Stimulated activated CD4-positive, alpha-beta T cell treated with anti-CD3 and anti-CD28 coated beads, Interleukin-1b, Interleukin-23, amount 100 ng/mL, for 1 hour (primary cell): Measurements from ENCODE around the gene LGALS4.
"Not testable (repeated sequence)": the region's sequence is repeated elsewhere in the genome, so short reads cannot be mapped to it uniquely, and the experiment has no call there.

Experiments
- DNase-seq, 2 donors: peaks; one replicate each; pipeline ENCODE4 v3.0.0-alpha.2; 2020; ENCODE audit warnings: low read depth in 2 of 2

LGALS4 gene

DNA sequence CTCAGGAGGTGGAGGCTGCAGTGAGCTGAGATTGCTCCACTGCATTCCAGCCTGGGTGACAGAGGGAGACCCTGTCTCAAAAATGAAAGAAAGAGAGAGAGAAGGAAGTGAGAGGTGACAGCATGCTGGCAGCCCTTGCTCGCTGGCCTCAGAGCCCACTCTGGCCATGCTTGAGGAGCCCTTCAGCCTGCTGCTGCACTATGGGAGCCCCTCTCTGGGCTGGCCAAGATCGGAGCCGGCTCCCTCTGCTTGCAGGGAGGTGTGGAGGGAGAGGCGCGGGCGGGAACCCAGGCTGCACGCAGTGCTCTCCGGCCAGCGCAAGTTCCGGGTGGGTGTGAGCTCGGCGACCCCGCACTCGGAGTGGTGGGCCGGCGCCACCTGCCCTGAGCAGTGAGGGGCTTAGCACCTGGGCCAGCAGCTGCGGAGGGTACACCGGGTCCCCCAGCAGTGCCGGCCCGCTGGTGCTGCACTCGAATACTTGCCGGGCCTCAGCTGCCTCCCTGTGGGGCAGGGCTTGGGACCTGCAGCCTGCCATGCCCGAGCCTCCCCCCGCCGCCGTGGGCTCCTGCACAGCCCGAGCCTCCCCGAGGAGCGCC is 8.6 kb upstream of the LGALS4 start:
- not testable (repeated sequence) for DNase-seq

- DNase-seq = no peak
These were observed 6.6 kb upstream of the LGALS4 start for GRCh38 chr19:38819231-38819920.

- no peak for DNase-seq
These were observed 4.3 kb upstream of the LGALS4 start for GRCh38 chr19:38817081-38817480.

- no peak for DNase-seq
These were observed 3.5 kb upstream of the LGALS4 start for GRCh38 chr19:38816131-38816750.

DNA sequence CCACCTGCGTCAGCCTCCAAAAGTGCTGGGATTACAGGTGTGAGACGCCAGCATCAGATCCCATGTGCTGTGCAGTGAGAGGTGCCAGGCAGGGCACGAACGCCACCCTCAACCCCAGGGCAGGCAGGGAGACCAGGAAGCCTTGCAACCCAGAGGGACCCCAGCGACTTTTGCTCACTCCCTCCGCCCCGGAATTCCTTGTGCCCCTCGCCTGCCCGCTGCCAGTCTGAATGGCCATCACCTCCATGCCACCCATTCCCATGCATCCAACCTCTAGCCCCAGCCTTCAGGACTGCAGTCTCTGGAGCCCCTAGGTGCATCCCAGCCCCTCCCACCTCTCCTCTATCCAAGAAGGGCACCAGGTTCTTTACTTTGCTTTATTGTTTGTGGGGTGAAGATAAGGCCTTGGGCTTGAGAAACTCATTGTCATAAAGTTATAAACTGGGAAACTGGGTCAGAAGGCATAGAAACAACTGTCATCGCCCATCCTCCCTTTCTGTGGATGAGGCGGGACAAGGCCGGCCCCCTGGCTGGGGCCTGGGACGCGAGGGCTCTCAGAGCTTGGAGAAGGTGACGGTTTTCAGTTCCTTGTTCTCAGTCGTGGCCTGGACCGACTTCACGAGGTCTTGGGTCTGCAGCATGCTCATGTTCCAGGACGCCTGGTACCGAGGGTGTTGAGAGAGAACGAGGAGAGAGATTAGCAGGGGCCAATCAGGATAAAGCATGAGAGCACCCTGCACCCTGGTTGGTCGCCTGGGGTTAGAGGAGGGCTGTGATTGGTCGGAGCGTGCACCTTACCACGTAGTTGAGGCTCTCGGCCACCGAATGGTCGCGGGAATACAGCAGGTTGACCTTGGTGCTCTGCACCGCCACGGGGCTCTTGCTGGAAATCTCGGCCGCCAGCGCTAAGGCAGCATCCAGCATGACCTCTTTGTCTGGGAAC is 2.6 kb upstream of the LGALS4 start:
- no peak for DNase-seq

- not testable (repeated sequence) for DNase-seq
These were observed 1.2 kb upstream of the LGALS4 start for GRCh38 chr19:38813932-38814331.

- DNase-seq = no peak
These were observed 578 bp upstream of the LGALS4 start for GRCh38 chr19:38813323-38813722.

DNA sequence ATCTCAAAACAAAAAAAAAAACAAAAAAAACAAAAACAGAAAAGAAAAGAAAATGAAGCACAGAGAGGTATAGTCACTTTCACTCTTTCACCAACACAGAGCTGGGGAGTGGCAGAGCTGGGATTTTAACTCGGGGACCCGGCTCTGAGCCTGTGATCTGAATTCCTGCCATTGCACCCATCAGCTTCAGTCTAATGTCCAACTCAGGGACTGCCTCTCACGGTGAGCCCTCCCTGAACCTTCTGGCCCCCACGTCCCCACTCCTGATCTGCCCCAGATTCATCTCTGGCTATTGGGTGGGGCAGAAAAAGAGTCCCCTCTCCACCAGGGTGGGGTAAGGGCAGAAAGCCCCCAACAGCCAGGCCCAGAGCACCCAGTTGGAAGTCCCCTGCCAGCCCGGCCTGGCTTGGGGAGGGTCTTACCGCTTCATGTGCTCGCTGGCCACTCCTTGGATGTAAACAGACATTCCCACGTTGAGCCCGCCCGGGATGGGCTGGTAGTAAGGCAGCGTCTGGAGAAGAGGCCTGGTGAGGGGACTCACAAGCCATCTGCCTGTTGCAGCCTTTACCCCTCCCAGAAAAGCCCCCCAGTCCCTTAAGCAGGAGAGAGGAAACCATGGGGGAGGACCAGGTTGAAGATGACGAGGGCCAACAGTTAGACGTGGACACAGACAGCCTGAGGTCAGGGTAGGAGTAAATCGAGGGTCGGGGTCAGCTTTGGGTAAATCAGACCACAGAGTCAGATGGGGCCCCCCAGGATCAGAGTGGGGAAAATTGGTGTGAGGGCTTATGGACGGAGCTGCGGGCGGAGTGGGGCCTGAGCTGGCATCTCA is 520 bp downstream of the LGALS4 start:
- DNase-seq = no peak

- no peak for DNase-seq
These were observed 3.0 kb downstream of the LGALS4 start for GRCh38 chr19:38809592-38810252.

DNA sequence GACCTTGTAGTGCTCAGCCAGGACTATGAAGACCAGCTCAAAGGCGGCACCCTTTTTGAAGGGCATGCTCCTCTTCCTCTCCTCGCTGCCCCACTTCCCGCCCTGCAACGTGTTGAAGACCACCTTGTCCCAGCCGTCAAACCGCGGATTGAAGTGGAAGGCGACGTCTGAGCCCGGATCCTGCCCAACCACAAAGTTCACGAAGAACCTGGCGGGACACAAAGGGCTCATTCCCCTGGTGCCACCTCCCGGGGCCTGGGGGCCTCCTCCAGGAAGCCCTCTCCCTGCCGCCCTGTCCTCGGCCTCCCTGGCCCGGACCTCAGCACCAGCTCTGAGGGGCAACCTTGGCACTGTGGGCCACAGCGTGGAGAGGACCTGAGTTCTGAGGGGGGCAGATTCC is 4.0 kb downstream of the LGALS4 start:
- no peak for DNase-seq

GRCh38 chr19:38807374-38808098 is 5.2 kb downstream of the LGALS4 start:
- DNase-seq = not testable (repeated sequence)

DNA sequence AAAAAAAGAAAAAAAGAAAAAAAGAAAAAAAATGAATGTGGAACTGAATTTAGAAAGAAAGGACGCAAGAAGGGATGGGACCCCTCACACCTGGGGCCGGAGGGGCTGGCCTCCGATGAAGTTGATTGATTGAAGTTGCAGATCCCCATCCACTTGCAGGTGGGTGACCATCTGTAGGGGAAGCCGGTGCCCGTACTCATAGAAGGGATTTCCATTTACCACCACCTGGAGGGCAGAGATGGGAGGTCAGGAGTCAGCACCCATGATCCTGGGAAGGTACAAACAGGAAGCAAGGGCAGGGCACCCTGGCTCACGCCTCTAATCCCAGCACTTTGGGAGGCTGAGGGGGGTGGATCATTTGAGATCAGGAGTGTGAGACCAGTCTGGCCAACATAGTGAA is 6.4 kb downstream of the LGALS4 start:
- DNase-seq = no peak

DNA sequence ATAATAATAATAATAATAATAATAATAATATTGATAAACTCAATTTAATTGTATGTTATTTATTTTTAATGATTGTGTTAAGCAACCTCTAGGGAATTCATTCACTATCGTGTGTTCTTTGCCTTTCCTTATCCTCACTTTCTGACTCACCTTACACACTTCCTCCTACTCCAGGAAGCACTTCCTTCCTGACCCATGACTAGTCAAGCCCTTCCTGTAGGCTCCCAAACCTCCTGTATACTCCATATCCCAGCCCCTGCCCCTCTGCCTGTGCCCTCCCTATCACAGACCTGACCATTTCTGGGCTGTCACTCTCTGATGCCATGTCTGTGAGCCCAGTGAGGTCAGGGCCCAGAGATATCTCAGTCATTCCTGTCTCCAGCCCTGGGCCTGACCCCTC is 7.6 kb downstream of the LGALS4 start:
- DNase-seq = no peak

- no peak for DNase-seq
These were observed 9.2 kb downstream of the LGALS4 start for GRCh38 chr19:38803543-38803942.

- no peak for DNase-seq
These were observed 11.2 kb downstream of the LGALS4 start for GRCh38 chr19:38801359-38802095.

- DNase-seq = no peak
These were observed 12.0 kb downstream of the LGALS4 start for GRCh38 chr19:38800577-38801347.

DNA sequence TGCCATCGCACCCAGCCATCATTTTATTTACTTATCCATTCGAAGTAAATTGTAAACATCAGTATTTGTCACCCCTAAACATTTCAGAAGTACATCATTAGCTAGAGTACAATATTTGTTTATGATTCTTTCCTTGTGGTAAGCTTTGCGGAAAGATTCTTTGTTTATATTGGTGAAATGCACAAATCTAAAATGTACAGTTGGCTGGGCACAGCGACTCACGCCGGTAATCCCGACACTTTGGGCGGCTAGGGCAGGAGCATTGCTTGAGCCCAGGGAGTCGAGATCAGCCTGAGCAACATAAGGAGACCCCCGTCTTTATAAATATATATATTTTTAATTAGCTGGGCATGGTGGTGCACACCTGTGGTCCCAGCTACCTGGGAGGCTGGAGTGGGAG is 13.6 kb downstream of the LGALS4 start:
- no peak for DNase-seq

DNA sequence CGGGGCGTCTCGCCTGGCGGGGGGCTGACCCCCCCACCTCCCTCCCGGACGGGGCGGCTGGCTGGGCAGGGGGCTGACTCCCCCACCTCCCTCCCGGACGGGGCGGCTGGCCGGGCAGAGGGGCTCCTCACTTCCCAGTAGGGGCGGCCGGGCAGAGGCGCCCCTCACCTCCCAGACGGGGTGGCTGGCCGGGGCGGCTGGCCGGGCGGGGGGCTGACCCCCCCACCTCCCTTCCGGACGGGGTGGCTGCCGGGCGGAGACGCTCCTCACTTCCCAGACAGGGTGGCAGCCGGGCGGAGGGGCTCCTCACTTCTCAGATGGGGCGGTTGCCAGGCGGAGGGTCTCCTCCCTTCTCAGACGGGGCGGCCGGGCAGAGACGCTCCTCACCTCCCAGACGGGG is 15.0 kb downstream of the LGALS4 start:
- not testable (repeated sequence) for DNase-seq

DNA sequence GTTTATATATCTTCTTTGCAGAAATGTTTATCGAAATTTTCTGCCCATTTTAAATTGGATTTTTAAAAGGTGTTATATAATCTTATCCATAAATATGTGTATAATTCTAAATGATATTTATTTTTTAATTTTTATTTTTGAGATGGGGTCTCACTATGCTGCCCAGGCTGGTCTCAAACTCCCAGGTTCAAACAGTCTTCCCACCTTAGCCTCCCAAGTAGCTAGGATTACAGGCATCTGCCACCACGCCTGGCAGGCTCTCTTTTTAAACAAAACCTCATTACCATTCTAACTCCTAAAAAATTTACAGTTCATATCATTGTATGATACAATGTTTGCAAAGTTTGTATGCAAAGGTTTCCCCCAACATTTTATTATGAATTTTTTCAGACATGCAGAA is 16.6 kb downstream of the LGALS4 start:
- DNase-seq = no peak
